Activated naive CD4-positive, alpha-beta T cell treated with Interleukin-2 at 50 U/mL for 16 hours (primary cell): ENCODE data around the gene KCNIP3.
"Not testable (repeated sequence)": the region's sequence is repeated elsewhere in the genome, so short reads cannot be mapped to it uniquely, and the experiment has no call there.

Experiments
- DNase-seq: peaks from one replicate; pipeline ENCODE4 v3.0.0-alpha.2; 2020

The KCNIP3 gene

GRCh38 chr2:95349568-95350322, 52.6 kb downstream of the KCNIP3 start:
- DNase-seq, result no peak

GRCh38 chr2:95350368-95350767, 53.2 kb downstream of the KCNIP3 start:
- no peak for DNase-seq

GRCh38 chr2:95350774-95351597, 53.8 kb downstream of the KCNIP3 start:
- DNase-seq, result no peak

GRCh38 chr2:95351598-95351915, 54.4 kb downstream of the KCNIP3 start:
- DNase-seq, result no peak

GRCh38 chr2:95352310-95353054, 55.3 kb downstream of the KCNIP3 start:
- DNase-seq, result no peak

- no peak for DNase-seq
Measured at GRCh38 chr2:95353055-95353575, 56.0 kb downstream of the KCNIP3 start.

- DNase-seq, result no peak
Measured at GRCh38 chr2:95353613-95354468, 56.7 kb downstream of the KCNIP3 start.

- DNase-seq, result no peak
Measured at GRCh38 chr2:95354469-95354901, 57.3 kb downstream of the KCNIP3 start.

GRCh38 chr2:95354925-95355324, 57.8 kb downstream of the KCNIP3 start:
- no peak for DNase-seq

- DNase-seq, result not testable (repeated sequence)
Measured at GRCh38 chr2:95355486-95355885, 58.3 kb downstream of the KCNIP3 start.

- DNase-seq, result no peak
Measured at GRCh38 chr2:95356821-95357700, 59.9 kb downstream of the KCNIP3 start.

GRCh38 chr2:95357717-95358280, 60.7 kb downstream of the KCNIP3 start:
- DNase-seq, result no peak

GRCh38 chr2:95359031-95359430, 61.9 kb downstream of the KCNIP3 start:
- DNase-seq, result no peak

GRCh38 chr2:95359501-95359930, 62.4 kb downstream of the KCNIP3 start:
- no peak for DNase-seq

GRCh38 chr2:95361216-95361980, 64.3 kb downstream of the KCNIP3 start:
- no peak for DNase-seq

GRCh38 chr2:95362486-95362885, 65.3 kb downstream of the KCNIP3 start:
- no peak for DNase-seq

- no peak for DNase-seq
Measured at GRCh38 chr2:95366514-95366913, 69.4 kb downstream of the KCNIP3 start.

- DNase-seq, result no peak
Measured at GRCh38 chr2:95372216-95372829, 75.2 kb downstream of the KCNIP3 start.

- DNase-seq, result no peak
Measured at GRCh38 chr2:95372845-95373244, 75.7 kb downstream of the KCNIP3 start.

- DNase-seq, result no peak
Measured at GRCh38 chr2:95374029-95374428, 76.9 kb downstream of the KCNIP3 start.
